HEK293 (cell line): ENCODE results near the gene INHA.

ENCODE experiments used
- CTCF ChIA-PET: fragments of 350-600 bp; formaldehyde crosslinking; extraction: SDS; loops from one replicate; lab custom pipeline; 2021; ENCODE audit warnings: antibody characterized with exemption; lab: Yijun Ruan, JAX
- POLR2A ChIA-PET: fragments of 300-600 bp; formaldehyde crosslinking; extraction: SDS; loops from one replicate; lab custom pipeline; 2020; ENCODE audit warnings: antibody characterized with exemption, inconsistent platforms; lab: Yijun Ruan, JAX
- H3K27ac ChIP-seq: fragments of 200-500 bp; sonication (Bioruptor generic); 2 replicates; pipeline ENCODE4 v1.5.1; 2014; ENCODE audit warnings: low read depth, low read length, control low read depth, inconsistent platforms; ENCODE audit errors: extremely low read depth
- H3K36me3 ChIP-seq, 2 experiments: fragments of 200-500 bp in 1 of 2; sonication (Bioruptor generic) in 1 of 2; 1 replicate in 1 of 2; 2 replicates in 1 of 2; pipeline ENCODE4 v1.5.1; 2014 to 2017; ENCODE audit warnings: inconsistent platforms in 2 of 2, low read length in 2 of 2; ENCODE audit not compliant: control insufficient read depth in 2 of 2, insufficient read depth in 1 of 2
- H3K4me1 ChIP-seq: fragments of 200-500 bp; sonication (Bioruptor generic); 2 replicates; pipeline ENCODE4 v1.5.1; 2014; ENCODE audit warnings: mild to moderate bottlenecking, low read length, inconsistent platforms; ENCODE audit not compliant: control insufficient read depth, insufficient read depth
- H3K4me3 ChIP-seq: 2 replicates; pipeline ENCODE4 v1.5.1; 2011; ENCODE audit warnings: low read depth, mild to moderate bottlenecking, control low read depth, low read length, moderate library complexity
- H3K9me3 ChIP-seq: fragments of 200-500 bp; sonication (Bioruptor generic); 2 replicates; pipeline ENCODE4 v1.5.1; 2014; ENCODE audit warnings: low read depth, low read length, inconsistent platforms; ENCODE audit not compliant: control insufficient read depth, insufficient read depth
- BCL11A ChIP-seq: fragments of 450-650 bp; formaldehyde crosslinking; IDR thresholded peaks from 2 replicates; pipeline ENCODE4 v1.5.1; 2016; ENCODE audit warnings: low read depth, missing biosample characterization, missing genetic modification characterization
- EGR2 ChIP-seq: fragments of 450-650 bp; formaldehyde crosslinking; IDR thresholded peaks from 2 replicates; pipeline ENCODE4 v1.5.1; 2016; ENCODE audit warnings: low read depth, missing biosample characterization, missing genetic modification characterization
- GLIS2 ChIP-seq: fragments of 450-650 bp; formaldehyde crosslinking; IDR thresholded peaks from 2 replicates; pipeline ENCODE4 v1.5.1; 2016; ENCODE audit warnings: missing biosample characterization, missing genetic modification characterization
- KLF1 ChIP-seq: fragments of 450-650 bp; formaldehyde crosslinking; IDR thresholded peaks from 2 replicates; pipeline ENCODE4 v1.5.1; 2016; ENCODE audit warnings: missing biosample characterization, missing genetic modification characterization
- KLF8 ChIP-seq: fragments of 450-650 bp; formaldehyde crosslinking; IDR thresholded peaks from 2 replicates; pipeline ENCODE4 v1.5.1; 2016; ENCODE audit warnings: missing biosample characterization, missing genetic modification characterization
- PRDM10 ChIP-seq: fragments of 450-650 bp; formaldehyde crosslinking; IDR thresholded peaks from 2 replicates; pipeline ENCODE4 v1.5.1; 2016; ENCODE audit warnings: missing biosample characterization, missing genetic modification characterization
- TCF7L2 ChIP-seq: IDR thresholded peaks from 2 replicates; pipeline ENCODE4 v1.6.1; 2011; ENCODE audit warnings: low read depth, mild to moderate bottlenecking, inconsistent platforms, low read length, moderate library complexity, borderline replicate concordance
- ZBTB26 ChIP-seq: fragments of 450-650 bp; formaldehyde crosslinking; optimal IDR thresholded peaks from 2 replicates; pipeline ENCODE3; 2016; ENCODE audit warnings: missing biosample characterization, mild to moderate bottlenecking, missing genetic modification characterization
- ZBTB7A ChIP-seq: fragments of 450-650 bp; formaldehyde crosslinking; IDR thresholded peaks from 2 replicates; pipeline ENCODE4 v1.5.1; 2016; ENCODE audit warnings: low read depth, missing biosample characterization, missing genetic modification characterization
- ZEB2 ChIP-seq: fragments of 450-650 bp; formaldehyde crosslinking; IDR thresholded peaks from 2 replicates; pipeline ENCODE4 v1.5.1; 2016; ENCODE audit warnings: missing biosample characterization, missing genetic modification characterization
- ZFHX2 ChIP-seq: fragments of 450-650 bp; formaldehyde crosslinking; conservative IDR thresholded peaks from 2 replicates; pipeline ENCODE4 v1.5.1; 2016; ENCODE audit warnings: missing biosample characterization, missing genetic modification characterization
- ZFP3 ChIP-seq: fragments of 450-650 bp; formaldehyde crosslinking; IDR thresholded peaks from 2 replicates; pipeline ENCODE4 v1.5.1; 2016; ENCODE audit warnings: low read depth, missing biosample characterization, missing genetic modification characterization
- ZNF175 ChIP-seq: fragments of 450-650 bp; formaldehyde crosslinking; IDR thresholded peaks from 2 replicates; pipeline ENCODE4 v1.5.1; 2016; ENCODE audit warnings: missing biosample characterization, missing genetic modification characterization
- ZNF211 ChIP-seq: fragments of 450-650 bp; formaldehyde crosslinking; IDR thresholded peaks from 2 replicates; pipeline ENCODE4 v1.5.1; 2016; ENCODE audit warnings: low read depth, missing biosample characterization, missing genetic modification characterization
- ZNF266 ChIP-seq: fragments of 450-650 bp; formaldehyde crosslinking; IDR thresholded peaks from 2 replicates; pipeline ENCODE4 v1.5.1; 2016; ENCODE audit warnings: missing biosample characterization, missing genetic modification characterization, low read depth
- ZNF311 ChIP-seq: fragments of 450-650 bp; formaldehyde crosslinking; IDR thresholded peaks from 2 replicates; pipeline ENCODE4 v1.5.1; 2017; ENCODE audit warnings: missing biosample characterization, missing genetic modification characterization, borderline replicate concordance
- ZNF324 ChIP-seq: fragments of 450-650 bp; formaldehyde crosslinking; IDR thresholded peaks from 2 replicates; pipeline ENCODE4 v1.5.1; 2016; ENCODE audit warnings: missing biosample characterization, missing genetic modification characterization
- ZNF549 ChIP-seq: fragments of 450-650 bp; IDR thresholded peaks from 2 replicates; pipeline ENCODE4 v1.5.1; 2018; ENCODE audit warnings: missing biosample characterization, missing genetic modification characterization, mild to moderate bottlenecking, inconsistent platforms, moderate library complexity
- ZNF560 ChIP-seq: fragments of 450-650 bp; formaldehyde crosslinking; IDR thresholded peaks from 2 replicates; pipeline ENCODE4 v1.5.1; 2017; ENCODE audit warnings: missing biosample characterization, missing genetic modification characterization, borderline replicate concordance
- ZNF600 ChIP-seq: fragments of 450-650 bp; formaldehyde crosslinking; IDR thresholded peaks from 2 replicates; pipeline ENCODE4 v1.5.1; 2016; ENCODE audit warnings: missing biosample characterization, missing genetic modification characterization
- ZNF626 ChIP-seq: fragments of 450-650 bp; sonication (Bioruptor Pico); formaldehyde crosslinking; IDR thresholded peaks from 2 replicates; pipeline ENCODE4 v1.5.1; 2018; ENCODE audit warnings: missing biosample characterization, missing genetic modification characterization, inconsistent platforms
- ZNF629 ChIP-seq: fragments of 450-650 bp; formaldehyde crosslinking; IDR thresholded peaks from 2 replicates; pipeline ENCODE4 v1.5.1; 2017; ENCODE audit warnings: missing biosample characterization, missing genetic modification characterization
- ZNF658 ChIP-seq: fragments of 450-650 bp; formaldehyde crosslinking; IDR thresholded peaks from 2 replicates; pipeline ENCODE4; 2016; ENCODE audit warnings: missing biosample characterization, missing genetic modification characterization
- ZNF670 ChIP-seq: fragments of 450-650 bp; formaldehyde crosslinking; IDR thresholded peaks from 2 replicates; pipeline ENCODE4 v1.5.1; 2016; ENCODE audit warnings: missing biosample characterization, missing genetic modification characterization, low read depth
- ZSCAN23 ChIP-seq: fragments of 450-650 bp; formaldehyde crosslinking; IDR thresholded peaks from 2 replicates; pipeline ENCODE4 v1.5.1; 2016; ENCODE audit warnings: missing biosample characterization, missing genetic modification characterization
- ZSCAN30 ChIP-seq: fragments of 450-650 bp; IDR thresholded peaks from 2 replicates; pipeline ENCODE4 v1.5.1; 2018; ENCODE audit warnings: missing biosample characterization, mild to moderate bottlenecking, missing genetic modification characterization, moderate library complexity

Gene INHA

GRCh38 chr2:219598308-219599078, 26.4 kb downstream of the INHA start:
- H3K4me1 ChIP-seq = peaks cover 6% of the 10 kb centered on the region
- H3K36me3 ChIP-seq = peaks cover 0 to 19% of the 10 kb centered on the region in 2 experiments; a peak in 1 of 3 replicates
- H3K9me3 ChIP-seq = no peaks in the 10 kb centered on the region
- peak overlapping the region; percentile 84 for H3K4me3 ChIP-seq
- ChIA-PET POLR2A (interaction anchor here (0.8 to 4.4 kb wide), 10 partner anchors 9 to 91 kb away, joined by 3 to 44 read pairs (median 6); partner anchors contain the start of genes CHPF, INHA, OBSL1 and TMEM198), CTCF (interaction anchor here (0.6 to 1.4 kb wide), 5 partner anchors 57 to 668 kb away, joined by 3 to 5 read pairs (median 3); no protein-coding TSS in a partner anchor)
- TF ChIP-seq ZNF626 (tag by site-specific recombination) (no peak), PRDM10 (peak; percentile 96; the same call in 1 of the 2 replicates)
- peak overlapping the region; percentile 85 for H3K27ac ChIP-seq

- ChIA-PET POLR2A (no interaction called here), CTCF (interaction anchor here (0.6 to 1.0 kb wide), 2 partner anchors 104 to 108 kb away, joined by 3 read pairs; no protein-coding TSS in a partner anchor)
- H3K4me1 ChIP-seq = no peaks in the 10 kb centered on the region
Observed at GRCh38 chr2:219603771-219604170, 31.7 kb downstream of the INHA start.

GRCh38 chr2:219605607-219605954, 33.5 kb downstream of the INHA start:
- no peaks in the 10 kb centered on the region for H3K4me1 ChIP-seq
- TF ChIP-seq ZNF600 (tag by site-specific recombination) (no peak), ZNF560 (no peak), ZNF175 (tag by site-specific recombination) (no peak), KLF1 (tag by site-specific recombination) (no peak)
- TF ChIP-seq, all 188 proteins: peak for 0
- ChIA-PET CTCF (interaction anchor here (0.6 kb wide), 1 partner anchor 1968 kb away, joined by 4 read pairs; no protein-coding TSS in a partner anchor), POLR2A (no interaction called here)
- Histone ChIP-seq H3K4me3 (no peak overlapping the region), H3K9me3 (no peaks in the 10 kb centered on the region), H3K27ac (no peak overlapping the region), H3K36me3 (peaks cover 4 to 67% of the 10 kb centered on the region in 2 experiments; a peak in 2 of 3 replicates)

More at GRCh38 chr2:219603771-219604170, 31.7 kb downstream of the INHA start:
- no peaks in the 10 kb centered on the region for H3K9me3 ChIP-seq
- no peak overlapping the region for H3K4me3 ChIP-seq
- TF ChIP-seq EGR2 = no peak
- no peak for TF ChIP-seq ZNF670 (tag by site-specific recombination)
- TF ChIP-seq ZSCAN23 (tag by site-specific recombination) = no peak
- TF ChIP-seq TCF7L2 = no peak
- TF ChIP-seq ZFHX2 (tag by site-specific recombination) = no peak
- TF ChIP-seq ZNF324 = no peak
- TF ChIP-seq KLF8 (tag by site-specific recombination) = no peak
- TF ChIP-seq BCL11A (tag by site-specific recombination) = no peak
- TF ChIP-seq ZNF549 = no peak
- TF ChIP-seq ZFP3 (tag by site-specific recombination) = no peak
- TF ChIP-seq ZEB2 (tag by site-specific recombination) = no peak
- no peak for TF ChIP-seq ZSCAN30
- TF ChIP-seq ZBTB7A = no peak
- no peak for TF ChIP-seq GLIS2 (tag by site-specific recombination)
- no peak for TF ChIP-seq ZNF658 (tag by site-specific recombination)
- no peak for TF ChIP-seq ZBTB26 (tag by site-specific recombination)
- TF ChIP-seq ZNF266 (tag by site-specific recombination) = no peak
- no peak for TF ChIP-seq ZNF629
- TF ChIP-seq ZNF211 (tag by site-specific recombination) = no peak
- TF ChIP-seq ZNF311 (tag by site-specific recombination) = no peak
- TF ChIP-seq, all 188 proteins: peak for 0
- Histone ChIP-seq H3K36me3 (peaks cover 4 to 59% of the 10 kb centered on the region in 2 experiments; a peak in 2 of 3 replicates), H3K27ac (no peak overlapping the region)
